Duodenal mucosa (tissue), 2 donors: ENCODE data around the gene GRID1.

ENCODE experiments used
- H3K27ac ChIP-seq: one replicate; pipeline ENCODE4 v1.7.0; 2013; ENCODE audit warnings: low read depth, low read length
- H3K27me3 ChIP-seq, 2 donors: one replicate each; pipeline ENCODE4 v1.7.0; 2013; ENCODE audit warnings: low read length in 2 of 2, control low read depth in 1 of 2; ENCODE audit not compliant: insufficient read depth in 2 of 2, control insufficient read depth in 1 of 2
- H3K36me3 ChIP-seq, 2 donors: one replicate each; pipeline ENCODE4 v1.7.0; 2013; ENCODE audit warnings: low read length in 2 of 2, control low read depth in 1 of 2; ENCODE audit not compliant: insufficient read depth in 2 of 2, control insufficient read depth in 1 of 2
- H3K4me1 ChIP-seq, 2 donors: one replicate each; pipeline ENCODE4 v1.7.0; 2013; ENCODE audit warnings: low read length in 2 of 2, control low read depth in 1 of 2; ENCODE audit not compliant: insufficient read depth in 2 of 2, control insufficient read depth in 1 of 2
- H3K4me3 ChIP-seq, 2 donors: one replicate each; pipeline ENCODE4 v1.7.0; 2013; ENCODE audit warnings: low read length in 2 of 2, low read depth in 1 of 2
- H3K9ac ChIP-seq, 2 donors: one replicate each; pipeline ENCODE4 v1.7.0; 2013; ENCODE audit warnings: low read length in 2 of 2, low read depth in 1 of 2
- H3K9me3 ChIP-seq, 2 donors: one replicate each; pipeline ENCODE4 v1.7.0; 2013; ENCODE audit warnings: low read length in 2 of 2, control low read depth in 1 of 2; ENCODE audit not compliant: control insufficient read depth in 1 of 2

Gene GRID1

DNA sequence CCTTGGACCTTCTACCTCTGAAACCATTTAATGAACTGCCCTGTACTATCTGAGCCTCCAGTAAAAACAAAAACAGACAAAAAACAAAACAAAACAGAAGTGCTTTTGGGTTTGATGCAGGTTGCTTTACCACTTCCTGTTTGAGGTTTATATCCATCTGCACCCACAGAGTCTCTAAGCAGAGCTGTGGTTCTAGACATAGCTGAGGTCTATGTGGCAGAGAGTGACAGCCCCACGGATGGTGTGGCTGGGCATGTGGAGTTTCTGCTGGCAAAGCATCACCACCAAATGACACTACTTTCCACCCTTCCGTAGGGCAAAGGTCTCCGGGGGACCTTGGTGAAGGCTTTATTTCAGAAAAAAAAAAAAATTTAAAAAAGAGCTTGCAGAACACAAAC, 754.2 kb downstream of the GRID1 start:
- Histone ChIP-seq H3K4me3 (no peak overlapping the region), H3K9ac (no peak overlapping the region), H3K27ac (no peak overlapping the region), H3K27me3 (no peaks in the 10 kb centered on the region), H3K4me1 (peaks cover 0 to 8% of the 10 kb centered on the region in 2 donors), H3K9me3 (no peaks in the 10 kb centered on the region), H3K36me3 (no peaks in the 10 kb centered on the region)

- Histone ChIP-seq H3K27me3 (no peaks in the 10 kb centered on the region), H3K9me3 (no peaks in the 10 kb centered on the region), H3K27ac (no peak overlapping the region), H3K9ac (no peak overlapping the region), H3K4me3 (no peak overlapping the region), H3K36me3 (no peaks in the 10 kb centered on the region), H3K4me1 (peaks cover 0 to 8% of the 10 kb centered on the region in 2 donors)
These were observed 754.7 kb downstream of the GRID1 start for GRCh38 chr10:85611746-85612377.

- no peak overlapping the region for H3K4me3 ChIP-seq
- no peaks in the 10 kb centered on the region for H3K9me3 ChIP-seq
- H3K27me3 ChIP-seq, result no peaks in the 10 kb centered on the region
- no peak overlapping the region for H3K27ac ChIP-seq
- no peak overlapping the region for H3K9ac ChIP-seq
- peaks cover 0 to 8% of the 10 kb centered on the region in 2 donors for H3K4me1 ChIP-seq
- no peaks in the 10 kb centered on the region for H3K36me3 ChIP-seq
These were observed 755.4 kb downstream of the GRID1 start for GRCh38 chr10:85611093-85611740.

DNA sequence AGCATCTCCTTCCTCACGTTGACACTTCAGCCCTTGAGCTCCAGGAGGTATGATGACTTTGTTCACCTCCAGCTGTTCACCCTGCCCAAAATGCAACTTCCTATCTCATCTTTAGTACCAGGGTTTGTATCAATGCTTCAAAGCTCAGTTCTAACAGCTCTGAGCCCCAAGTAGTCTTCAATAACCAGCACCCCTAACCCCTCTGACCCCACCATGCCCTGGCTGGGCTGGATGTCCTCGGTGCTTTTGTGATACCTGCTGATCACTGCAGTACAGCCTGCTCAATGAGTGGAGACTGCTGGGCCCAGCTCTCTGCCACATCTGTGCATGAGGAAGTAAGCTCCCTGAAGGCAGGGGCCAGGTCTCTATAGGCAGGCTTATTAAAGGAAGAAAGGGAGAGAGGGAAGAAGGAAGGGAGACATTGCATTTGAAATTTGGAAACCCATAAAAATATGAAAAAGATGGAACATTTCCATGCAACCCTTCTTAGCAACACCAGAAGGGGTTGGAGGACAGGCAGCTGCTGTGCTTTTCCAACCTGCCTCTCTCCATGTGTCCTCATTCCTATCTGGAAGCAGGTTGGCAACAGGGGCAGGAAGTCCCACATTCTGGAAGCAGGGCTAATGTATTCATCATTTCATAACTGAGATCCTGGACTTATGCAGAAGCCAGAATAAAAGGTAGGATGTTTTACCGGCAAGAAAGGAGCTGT, 756.1 kb downstream of the GRID1 start:
- Histone ChIP-seq H3K27me3 (no peaks in the 10 kb centered on the region), H3K9me3 (no peaks in the 10 kb centered on the region), H3K4me1 (peaks cover 0 to 8% of the 10 kb centered on the region in 2 donors), H3K4me3 (no peak overlapping the region), H3K9ac (no peak overlapping the region), H3K27ac (no peak overlapping the region), H3K36me3 (no peaks in the 10 kb centered on the region)

GRCh38 chr10:85609509-85609908, 757.1 kb downstream of the GRID1 start:
- no peaks in the 10 kb centered on the region for H3K9me3 ChIP-seq
- peaks cover 0 to 8% of the 10 kb centered on the region in 2 donors for H3K4me1 ChIP-seq
- no peaks in the 10 kb centered on the region for H3K36me3 ChIP-seq
- H3K4me3 ChIP-seq, result no peak overlapping the region
- no peak overlapping the region for H3K9ac ChIP-seq
- H3K27me3 ChIP-seq, result no peaks in the 10 kb centered on the region
- H3K27ac ChIP-seq, result no peak overlapping the region

DNA sequence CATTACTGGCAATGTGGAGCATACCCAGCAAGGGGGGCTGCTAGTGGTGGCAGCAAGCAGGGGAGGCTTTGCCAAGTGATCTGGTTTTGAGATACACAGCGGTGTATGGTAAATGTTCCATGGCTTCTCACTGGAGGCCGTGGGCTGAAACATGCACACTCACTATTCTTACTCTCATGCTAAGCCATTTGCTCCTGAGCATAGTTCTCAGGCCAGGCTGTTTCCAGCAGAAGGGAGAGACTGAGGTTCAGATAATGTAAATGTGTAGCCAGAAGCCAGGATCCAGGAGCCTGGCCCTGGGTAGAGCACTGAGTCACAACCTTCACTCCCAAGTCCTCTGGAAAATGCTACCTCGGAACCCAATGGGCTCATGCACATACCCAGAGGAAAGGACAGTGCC, 757.9 kb downstream of the GRID1 start:
- no peak overlapping the region for H3K4me3 ChIP-seq
- no peaks in the 10 kb centered on the region for H3K9me3 ChIP-seq
- no peaks in the 10 kb centered on the region for H3K27me3 ChIP-seq
- no peak overlapping the region for H3K9ac ChIP-seq
- H3K36me3 ChIP-seq, result no peaks in the 10 kb centered on the region
- H3K4me1 ChIP-seq, result peaks cover 0 to 8% of the 10 kb centered on the region in 2 donors
- H3K27ac ChIP-seq, result no peak overlapping the region

GRCh38 chr10:85607043-85607695, 759.4 kb downstream of the GRID1 start:
- Histone ChIP-seq H3K4me1 (peaks cover 0 to 5% of the 10 kb centered on the region in 2 donors), H3K27ac (no peak overlapping the region), H3K27me3 (no peaks in the 10 kb centered on the region), H3K9ac (no peak overlapping the region), H3K36me3 (no peaks in the 10 kb centered on the region), H3K9me3 (no peaks in the 10 kb centered on the region), H3K4me3 (no peak overlapping the region)

DNA sequence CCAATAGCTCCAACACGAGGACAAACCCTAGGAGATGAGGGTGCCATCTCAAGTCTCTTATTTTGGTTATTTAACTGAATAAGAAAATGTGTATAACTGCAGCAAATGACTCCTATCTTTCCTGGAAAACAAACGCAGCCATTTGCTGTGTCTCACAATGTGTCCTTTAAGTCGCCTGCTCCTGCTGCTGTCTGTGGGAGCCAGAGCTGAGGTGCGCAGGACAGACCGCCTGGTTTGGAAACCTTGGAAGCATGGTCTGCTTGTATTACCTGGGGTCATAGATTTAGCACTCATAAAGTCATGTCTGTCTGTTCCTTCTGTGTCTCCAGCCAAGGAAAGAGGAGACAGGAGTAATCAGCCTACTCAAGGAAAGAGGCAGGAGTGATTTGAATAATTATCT, 760.2 kb downstream of the GRID1 start:
- no peak overlapping the region for H3K9ac ChIP-seq
- H3K4me1 ChIP-seq, result no peaks in the 10 kb centered on the region
- no peak overlapping the region for H3K4me3 ChIP-seq
- H3K27me3 ChIP-seq, result no peaks in the 10 kb centered on the region
- no peaks in the 10 kb centered on the region for H3K9me3 ChIP-seq
- H3K36me3 ChIP-seq, result no peaks in the 10 kb centered on the region
- H3K27ac ChIP-seq, result no peak overlapping the region

DNA sequence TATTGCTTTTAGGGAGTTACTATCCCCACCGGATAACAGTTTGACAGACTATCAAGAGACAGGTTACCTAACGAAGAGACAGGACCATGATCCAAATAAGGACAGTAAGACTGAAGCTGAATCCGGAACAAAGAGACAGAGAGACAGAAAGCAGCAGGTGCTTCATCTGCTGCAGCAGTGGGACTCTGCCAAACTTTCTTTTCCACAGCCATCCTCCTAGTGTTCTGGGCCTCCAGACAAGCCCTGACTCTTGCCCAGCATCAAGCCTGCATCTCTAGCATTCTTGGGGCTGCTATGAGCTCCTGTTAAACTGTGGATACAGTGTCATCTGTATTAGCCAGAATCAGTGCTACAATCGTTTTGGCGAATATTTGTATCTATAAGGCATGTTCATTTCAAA, 761.7 kb downstream of the GRID1 start:
- Histone ChIP-seq H3K27ac (no peak overlapping the region), H3K36me3 (no peaks in the 10 kb centered on the region), H3K4me1 (no peaks in the 10 kb centered on the region), H3K9ac (no peak overlapping the region), H3K4me3 (no peak overlapping the region), H3K9me3 (no peaks in the 10 kb centered on the region), H3K27me3 (no peaks in the 10 kb centered on the region)

GRCh38 chr10:85604136-85604725, 762.4 kb downstream of the GRID1 start:
- no peaks in the 10 kb centered on the region for H3K4me1 ChIP-seq
- no peaks in the 10 kb centered on the region for H3K27me3 ChIP-seq
- no peak overlapping the region for H3K27ac ChIP-seq
- H3K9me3 ChIP-seq, result no peaks in the 10 kb centered on the region
- H3K4me3 ChIP-seq, result no peak overlapping the region
- H3K9ac ChIP-seq, result no peak overlapping the region
- no peaks in the 10 kb centered on the region for H3K36me3 ChIP-seq
